CD4-positive, alpha-beta T cell treated with Interleukin-21 for 1 hour (primary cell): ENCODE results near the gene NPRL2.

Experiments
- DNase-seq: peaks from one replicate; pipeline ENCODE4 v3.0.0-alpha.2; 2020

The NPRL2 gene

DNA sequence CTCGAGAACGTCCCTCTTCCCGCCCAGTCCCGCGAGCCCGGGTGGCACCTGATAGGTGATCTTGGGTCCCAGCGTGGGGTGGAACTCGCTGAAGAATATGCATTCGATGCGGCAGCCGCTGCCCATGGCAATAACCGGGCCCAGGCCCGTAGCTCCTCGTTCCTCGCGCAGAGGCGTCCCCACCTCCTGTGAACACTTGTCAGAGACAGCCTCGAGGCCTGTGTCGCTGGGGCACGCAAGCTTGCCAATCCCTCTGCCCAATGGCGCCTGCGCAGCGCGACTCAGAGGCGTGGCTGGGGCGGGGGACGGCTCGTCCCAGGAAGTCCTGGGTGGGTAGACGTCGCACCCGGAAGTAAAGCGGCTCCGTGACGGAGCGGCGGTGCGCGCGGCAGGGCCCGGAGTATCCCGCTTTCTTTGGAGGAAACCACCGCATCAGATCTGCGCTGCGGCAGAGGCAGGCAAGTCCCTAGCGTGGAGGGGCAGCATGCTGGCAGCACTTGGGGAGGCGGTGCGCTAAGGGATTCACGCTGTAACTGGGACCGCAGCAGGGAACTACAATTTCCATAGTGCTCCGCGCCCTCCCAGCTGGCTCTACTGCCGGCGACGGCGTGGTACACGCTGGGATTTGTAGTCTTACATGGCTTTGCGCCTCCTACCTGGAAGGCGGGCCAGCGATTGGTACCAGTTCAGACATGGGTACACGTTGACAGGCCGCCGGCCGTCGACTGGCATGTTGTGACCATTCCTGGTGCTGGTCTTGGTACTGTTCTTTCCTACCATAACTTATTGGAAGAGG lies at the start of gene NPRL2, which contains the start of gene CYB561D2:
Gene NPRL2 (minus strand): TSS at position 249 of the 796 bp plus-strand sequence. CDS start 123 bp downstream, at position 126.
Gene CYB561D2 (plus strand): TSS at position 336 of the 796 bp plus-strand sequence. CDS start 572 bp downstream, outside the sequence.
- peak; percentile 99 for DNase-seq

DNA sequence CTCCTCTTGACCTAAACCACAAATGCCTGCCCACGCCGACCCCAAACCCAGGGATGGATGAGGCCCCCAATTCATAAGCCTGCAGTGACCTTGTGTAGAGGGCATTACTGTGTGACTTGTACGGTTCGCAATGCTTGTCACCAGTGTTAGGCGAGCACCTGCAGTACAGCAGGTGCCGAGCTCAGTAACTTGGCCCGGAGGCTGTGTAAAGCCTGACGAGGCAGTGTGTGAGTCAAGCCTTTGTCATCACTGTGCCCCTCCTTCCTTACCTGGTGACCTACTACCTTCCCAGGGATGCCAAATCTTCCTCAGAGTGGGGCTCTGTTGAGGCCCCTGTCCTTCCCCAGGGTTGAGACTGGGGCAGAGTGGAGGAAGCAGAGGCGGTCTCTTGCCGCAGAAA lies 45.9 kb upstream of the NPRL2 start:
- DNase-seq = no peak

DNA sequence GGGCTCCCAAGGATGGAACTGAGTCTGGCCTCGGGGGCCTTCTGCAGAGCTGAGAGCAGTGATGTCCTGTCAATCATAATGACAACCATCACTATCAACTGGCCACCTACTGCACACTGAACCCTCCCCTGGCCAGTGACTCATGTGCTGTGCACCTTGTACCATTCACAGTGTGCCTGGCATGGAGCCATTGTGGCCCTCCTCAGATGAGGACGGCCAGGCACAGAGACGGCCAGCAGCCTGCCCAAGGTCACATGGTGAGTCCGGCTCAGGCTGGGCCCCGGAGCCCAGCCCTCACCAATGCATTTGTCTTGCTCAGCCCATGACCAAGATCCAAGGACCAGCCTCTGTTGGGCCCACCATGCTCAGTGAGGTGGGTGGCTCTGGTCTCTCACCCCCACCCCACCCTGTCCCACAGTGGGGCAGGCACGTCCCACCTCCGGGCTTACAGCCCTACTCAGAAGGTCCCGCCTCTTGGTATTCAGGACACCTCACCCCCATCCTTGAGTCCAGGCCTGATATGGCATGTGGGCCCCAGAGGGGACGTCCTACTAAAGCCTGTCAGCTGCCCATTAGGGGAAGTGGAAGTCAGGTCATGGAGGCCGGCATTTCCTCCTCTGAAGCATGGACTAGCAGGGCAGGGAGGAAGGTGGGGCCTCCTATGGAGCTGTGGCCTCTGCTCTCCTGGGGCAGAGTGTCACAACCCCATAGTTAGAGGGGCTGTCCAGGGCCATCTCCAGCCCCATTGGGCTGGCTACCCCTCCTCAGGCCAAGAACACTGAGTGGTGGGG lies 44.7 kb upstream of the NPRL2 start:
- DNase-seq = no peak

DNA sequence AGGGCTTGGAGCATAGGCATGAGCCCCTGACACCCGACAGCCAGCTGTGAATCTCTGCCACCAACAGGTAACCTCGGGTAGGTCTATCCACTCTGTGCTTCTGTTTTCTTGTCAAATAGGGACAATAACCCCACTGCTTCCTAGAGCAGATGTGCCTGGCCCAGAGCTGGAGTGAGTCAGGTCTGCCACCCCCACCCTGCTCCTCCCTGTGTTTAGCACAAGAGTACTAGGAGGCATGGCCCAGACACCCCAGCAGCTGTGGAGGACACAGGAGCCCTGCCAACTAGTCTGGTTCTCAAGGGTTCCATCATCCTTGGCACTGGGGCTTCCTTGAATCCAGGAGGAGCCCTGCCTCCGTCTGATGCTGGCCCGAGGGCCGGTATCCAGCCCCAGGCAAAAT lies 42.5 kb upstream of the NPRL2 start:
- DNase-seq = no peak

DNA sequence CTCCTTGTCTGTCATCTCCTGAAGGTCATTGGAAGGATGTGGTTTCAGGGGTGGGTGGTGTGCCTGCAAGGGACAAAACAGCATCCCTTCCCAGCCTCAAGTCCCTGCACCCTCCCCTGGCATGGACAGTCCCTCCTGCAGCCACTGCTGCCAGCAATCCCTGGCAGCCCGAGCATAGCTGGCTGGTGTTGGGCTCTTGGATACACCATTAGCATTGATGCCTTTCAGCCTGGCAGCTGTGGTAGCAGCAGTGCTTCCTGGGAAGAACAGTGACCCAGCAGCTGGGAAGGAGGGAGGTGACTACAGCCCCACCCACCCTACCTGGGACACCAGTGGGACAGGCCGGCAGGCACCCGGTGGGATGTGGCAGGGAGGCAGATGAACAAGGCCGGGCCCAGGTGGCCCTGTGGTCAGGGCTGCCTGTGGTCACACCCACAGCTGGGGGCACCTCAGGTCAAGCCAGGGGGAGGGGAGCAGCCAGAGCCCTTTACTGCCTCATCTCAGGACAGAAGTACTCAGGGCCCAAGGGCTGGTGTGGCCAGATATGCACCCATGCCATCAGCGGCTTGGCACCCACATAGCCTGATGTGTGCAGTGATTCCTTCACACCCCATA lies 41.6 kb upstream of the NPRL2 start:
- DNase-seq = no peak

DNA sequence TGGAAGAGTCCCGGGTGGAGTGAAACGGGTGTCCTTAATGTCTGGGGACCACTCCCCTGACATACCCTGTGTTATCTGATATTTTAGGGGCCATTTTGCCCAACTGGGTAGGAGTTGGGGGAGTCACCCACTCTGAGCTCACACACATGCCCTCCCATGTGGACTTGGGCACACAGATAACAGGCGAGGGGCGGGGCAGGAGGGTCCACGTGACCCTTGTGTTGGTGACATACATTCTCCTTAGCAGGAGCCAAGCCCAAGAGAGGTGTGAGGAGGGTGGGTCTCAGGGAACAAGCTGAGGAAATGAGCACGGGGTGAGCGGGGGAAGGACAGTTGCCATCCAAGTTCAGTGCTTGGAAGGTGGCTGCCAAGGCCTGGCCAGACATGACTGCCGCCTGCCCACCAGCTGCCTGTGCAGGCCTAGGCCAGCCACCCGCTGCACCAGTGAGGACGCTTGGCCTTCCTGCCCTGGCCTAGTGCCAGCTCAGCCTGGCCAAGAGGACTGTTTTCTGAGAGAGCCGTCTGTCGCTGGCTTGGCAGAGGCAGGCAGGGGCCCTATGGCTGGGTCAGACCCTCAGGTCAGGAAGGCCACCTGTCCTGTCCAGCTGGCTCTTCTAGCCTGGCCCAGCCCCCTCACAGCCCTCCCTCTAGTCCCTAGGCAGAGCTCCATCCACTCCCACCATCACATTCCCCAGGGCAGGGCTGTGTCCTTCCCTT lies 40.1 kb upstream of the NPRL2 start:
- no peak for DNase-seq

DNA sequence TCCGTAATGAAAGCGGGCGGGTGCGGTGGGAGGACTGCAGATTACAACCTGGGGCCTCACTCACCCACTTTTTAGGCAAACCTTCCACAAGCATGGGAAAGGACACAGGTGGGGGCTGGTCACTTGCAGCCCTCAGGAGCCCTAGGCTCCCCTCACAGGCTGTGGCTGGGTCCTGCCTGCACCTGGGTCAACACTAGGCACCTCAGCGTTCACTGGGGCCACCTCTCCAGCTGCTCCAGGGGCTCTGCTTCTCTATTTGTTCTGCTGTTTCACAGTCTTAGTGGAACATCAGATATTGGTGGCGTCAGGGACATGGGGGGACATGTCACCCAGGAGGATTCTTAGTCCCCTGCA lies 38.8 kb upstream of the NPRL2 start:
- DNase-seq = no peak

DNA sequence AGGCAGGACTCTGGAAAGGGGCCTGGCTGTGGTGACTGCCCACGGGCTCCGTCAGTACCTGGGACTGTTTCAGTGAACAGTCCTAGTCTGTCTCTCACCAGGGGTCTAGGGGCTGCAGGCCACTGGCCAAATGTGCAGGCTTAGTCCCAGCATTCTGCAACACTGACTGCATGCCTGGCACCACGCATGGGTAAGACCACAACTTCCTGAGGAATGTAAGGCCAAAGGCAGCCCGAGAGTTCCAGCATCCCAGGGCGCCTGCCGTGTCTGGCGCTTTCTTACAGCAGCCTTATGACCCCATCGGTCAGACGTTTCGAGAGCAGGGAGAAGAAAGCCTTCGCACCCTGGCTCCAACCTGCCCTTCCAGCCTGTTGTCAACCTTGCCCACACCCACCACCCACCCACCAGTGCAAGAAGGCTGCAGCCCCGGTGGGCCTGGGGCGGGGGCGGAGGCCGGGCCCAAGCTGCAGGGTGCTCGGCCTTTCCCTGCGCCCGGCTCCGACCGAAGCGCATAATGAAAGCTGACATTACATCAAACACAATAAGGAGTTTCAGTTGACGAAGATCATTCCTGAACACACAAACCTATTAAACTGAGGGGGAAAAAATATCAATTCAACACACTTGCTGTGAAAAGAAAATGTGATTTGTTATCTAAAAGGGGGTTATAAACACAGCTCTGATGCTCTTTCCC lies 38.3 kb upstream of the NPRL2 start:
- no peak for DNase-seq

DNA sequence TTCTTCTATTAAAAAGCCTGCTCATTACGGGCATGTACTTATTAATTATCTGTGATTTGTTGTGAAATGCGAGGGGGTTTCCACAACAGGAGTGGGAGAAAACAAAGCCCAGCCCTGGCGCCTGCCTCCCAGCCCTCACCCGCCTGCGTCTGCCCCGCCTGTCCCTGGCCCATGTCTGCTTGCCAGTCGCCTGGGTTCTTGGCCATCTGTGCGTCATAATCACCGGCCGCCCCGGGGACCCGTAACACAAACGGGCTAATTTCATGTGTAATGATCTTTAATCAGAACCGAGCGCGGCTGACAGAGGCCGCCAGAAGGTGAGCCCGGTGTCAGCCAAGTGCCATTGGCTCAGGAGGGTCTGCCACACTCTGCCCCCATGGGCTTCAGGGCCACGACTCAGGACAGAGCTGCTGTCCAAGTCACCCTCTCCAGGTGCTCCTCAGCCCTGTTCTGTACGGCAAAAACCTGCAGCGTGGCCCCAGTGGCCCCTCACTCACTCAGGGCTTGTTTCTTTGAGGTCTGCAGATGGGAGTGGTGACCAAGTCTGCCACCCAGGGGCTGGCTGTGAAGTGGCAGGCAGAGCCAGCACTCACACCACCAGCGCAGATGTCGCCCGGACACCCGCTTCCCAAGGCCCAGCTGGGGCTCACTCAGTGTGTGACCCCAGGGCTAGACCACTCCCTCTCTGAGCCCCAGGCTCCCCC lies 37.6 kb upstream of the NPRL2 start:
- DNase-seq = no peak

DNA sequence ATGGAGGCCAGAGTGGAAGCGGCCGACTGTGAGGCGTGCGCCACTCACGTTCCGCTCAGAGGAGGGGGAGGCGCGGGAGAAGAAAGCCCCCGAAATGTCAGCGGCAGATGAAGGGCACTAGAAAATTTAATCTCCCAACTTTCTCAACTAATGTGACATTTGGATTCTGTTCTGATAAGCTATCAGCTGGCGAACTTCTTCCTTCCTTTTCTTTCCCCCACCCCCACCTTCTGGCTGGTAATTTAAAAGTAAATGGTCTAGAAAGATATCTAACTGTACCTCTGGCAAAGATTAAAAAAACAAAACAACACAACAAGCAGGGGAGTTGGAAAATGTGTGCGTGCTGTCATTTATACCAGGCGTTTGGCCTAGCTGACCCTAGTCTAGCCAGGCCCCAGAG lies 35.2 kb upstream of the NPRL2 start:
- DNase-seq = no peak

DNA sequence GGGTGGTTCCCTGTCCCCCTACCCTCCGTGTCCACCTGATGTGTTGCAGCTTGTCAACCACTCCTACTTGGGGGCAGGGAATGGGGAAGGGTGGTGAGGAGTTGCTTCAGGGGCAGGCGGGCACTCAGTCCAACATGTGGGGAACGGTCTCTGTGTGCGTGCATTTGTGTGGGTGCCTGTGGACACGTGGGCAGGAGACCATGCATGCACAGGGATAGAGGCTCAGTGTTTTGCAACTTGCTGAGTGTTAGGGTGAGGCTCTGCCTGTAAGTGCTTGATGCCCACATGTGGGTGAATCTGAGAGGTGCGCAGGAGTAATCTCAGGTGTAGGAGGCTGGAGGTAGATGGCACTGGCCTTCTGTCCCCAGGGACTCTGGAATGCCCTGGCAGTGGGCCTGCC lies 33.2 kb upstream of the NPRL2 start:
- DNase-seq = no peak

DNA sequence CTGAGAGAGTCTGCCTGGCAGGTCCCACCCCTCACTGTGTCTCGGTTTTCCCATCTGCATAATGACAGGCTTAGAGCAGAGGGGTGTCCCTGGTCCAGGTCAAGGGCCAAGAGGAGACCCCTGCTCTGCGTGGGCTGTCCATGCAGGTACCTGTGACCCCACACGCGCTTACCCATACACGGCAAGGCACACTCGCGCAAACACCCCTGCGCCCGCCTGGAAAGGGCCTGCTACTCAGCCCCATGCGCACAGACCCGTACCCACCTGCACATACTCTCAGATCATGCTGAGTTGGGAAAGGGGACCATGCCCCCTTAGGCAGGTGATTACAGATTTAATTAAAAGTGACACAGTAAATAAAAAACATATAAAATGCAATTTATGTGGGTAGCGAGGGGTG lies 32.1 kb upstream of the NPRL2 start:
- no peak for DNase-seq

DNA sequence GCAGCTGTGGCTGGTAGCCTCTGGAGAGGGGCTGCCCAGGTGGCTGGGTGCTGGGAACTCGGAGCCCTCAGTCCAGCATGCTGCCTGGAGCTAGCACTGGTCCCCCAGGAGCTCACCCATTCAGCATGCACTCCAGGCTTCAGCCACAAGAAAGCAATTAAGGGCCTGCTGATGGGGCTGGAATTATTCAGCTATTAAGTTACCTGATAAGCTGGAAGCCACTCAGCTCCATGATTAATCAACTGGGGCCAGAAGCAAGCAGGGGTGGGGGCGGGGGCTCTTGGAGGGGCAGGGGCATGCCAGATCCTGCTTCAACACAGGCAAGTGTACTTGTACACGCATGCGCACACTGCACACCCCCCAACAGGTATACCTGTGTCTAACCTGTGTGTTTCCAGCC lies 30.8 kb upstream of the NPRL2 start:
- DNase-seq = no peak

DNA sequence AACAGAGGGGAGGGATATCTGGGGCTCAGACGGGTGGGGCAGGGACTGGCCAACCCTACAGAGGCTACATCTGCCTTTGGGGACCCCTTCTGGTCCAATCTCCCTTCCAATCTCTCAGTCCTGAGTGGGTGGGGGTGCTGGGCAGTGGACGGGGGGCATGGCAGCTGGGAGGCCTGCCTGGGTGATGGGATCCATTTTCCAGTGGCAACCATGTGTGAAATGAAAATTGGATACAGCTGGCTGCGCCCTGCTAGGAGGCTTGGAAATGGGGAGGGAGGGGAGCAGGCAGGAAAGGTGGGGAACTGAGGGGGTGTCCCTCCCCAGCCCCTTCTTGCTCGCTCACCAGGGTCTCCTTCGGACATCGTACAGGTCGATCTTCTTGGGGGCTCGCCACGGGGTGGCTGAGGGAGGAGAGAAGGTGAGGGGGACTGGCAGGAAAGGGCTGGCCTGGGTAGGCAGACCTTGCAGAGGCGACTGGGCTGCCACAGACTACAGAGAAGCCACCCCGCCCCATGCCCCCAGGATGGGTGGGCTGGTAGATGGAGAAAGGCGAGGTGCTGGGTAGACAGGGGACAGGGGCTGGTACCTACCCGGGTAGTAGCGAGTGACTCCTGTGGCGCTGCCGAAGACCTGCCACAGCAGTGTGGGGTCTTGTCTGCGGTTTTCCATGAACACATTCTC lies 30.0 kb upstream of the NPRL2 start:
- DNase-seq = no peak

DNA sequence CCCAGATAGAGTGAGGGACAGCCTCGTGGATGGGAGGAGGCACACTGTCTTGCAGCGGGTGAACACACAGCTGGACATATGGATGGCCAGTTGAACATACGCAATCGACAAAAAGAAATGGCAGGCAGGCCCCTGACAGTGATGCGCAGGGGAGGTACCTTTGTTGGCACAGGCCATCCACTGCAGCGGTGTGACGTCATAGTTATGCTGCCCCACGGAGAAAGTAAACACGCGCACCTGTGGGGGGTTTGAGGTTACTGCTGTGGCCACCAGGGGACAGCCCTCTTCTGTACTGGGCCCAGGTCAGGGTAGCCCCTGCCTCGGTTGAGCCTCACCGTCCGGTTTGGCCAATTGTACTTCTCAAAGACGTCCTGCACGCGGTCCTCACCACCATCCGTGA lies 28.2 kb upstream of the NPRL2 start:
- DNase-seq = no peak

DNA sequence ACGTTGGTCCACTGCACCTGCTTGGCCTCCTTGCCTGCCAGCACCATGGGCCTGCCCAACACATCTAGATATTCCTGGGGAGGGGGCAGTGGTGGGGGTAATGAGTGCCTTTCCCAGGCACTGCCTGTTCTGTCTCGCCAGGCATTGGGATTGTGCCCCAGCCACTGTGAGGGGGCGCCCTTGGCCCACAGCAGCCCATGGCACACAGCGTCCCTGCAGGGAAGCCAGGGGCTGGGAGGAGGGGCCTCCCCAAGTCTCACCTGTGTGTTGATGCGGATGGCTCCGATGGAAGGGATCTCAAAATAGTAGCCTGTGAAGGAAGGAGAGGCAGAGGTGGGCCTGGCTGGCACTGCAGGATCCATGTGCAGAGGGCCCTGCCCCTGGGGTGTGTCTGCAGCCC lies 27.4 kb upstream of the NPRL2 start:
- no peak for DNase-seq

DNA sequence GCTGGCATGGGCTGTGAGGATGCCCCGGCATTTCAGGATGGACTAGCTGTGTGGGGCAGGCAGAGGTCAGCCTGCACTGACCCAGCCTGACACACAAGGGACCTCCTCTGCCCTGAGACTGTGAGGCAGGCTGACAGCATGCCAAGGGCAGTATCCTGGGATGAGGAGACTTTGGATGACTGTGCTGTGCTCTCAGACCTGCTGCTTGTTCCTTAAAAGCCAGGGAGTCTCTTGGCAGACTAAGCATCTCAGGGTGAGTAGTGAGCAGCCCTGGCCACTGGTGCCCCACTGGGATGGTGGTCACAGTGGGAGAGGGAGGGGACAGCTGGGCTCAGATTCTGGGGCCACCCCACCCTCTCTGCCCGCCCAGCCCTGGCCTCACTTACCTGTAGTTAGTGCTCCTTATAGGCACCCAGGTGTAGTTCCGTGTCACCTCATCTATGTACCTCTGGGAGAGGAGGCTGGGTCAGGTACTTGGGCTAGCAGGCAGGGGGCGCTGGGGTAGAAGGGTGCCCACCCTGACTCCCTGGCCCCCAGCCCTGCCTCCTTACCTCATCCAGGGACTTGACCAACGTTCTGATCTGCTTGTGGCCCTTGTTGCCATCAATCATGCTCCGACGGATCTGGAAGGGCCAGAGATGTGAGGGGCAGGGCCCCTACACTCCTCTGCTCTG lies 24.8 kb upstream of the NPRL2 start:
- no peak for DNase-seq

DNA sequence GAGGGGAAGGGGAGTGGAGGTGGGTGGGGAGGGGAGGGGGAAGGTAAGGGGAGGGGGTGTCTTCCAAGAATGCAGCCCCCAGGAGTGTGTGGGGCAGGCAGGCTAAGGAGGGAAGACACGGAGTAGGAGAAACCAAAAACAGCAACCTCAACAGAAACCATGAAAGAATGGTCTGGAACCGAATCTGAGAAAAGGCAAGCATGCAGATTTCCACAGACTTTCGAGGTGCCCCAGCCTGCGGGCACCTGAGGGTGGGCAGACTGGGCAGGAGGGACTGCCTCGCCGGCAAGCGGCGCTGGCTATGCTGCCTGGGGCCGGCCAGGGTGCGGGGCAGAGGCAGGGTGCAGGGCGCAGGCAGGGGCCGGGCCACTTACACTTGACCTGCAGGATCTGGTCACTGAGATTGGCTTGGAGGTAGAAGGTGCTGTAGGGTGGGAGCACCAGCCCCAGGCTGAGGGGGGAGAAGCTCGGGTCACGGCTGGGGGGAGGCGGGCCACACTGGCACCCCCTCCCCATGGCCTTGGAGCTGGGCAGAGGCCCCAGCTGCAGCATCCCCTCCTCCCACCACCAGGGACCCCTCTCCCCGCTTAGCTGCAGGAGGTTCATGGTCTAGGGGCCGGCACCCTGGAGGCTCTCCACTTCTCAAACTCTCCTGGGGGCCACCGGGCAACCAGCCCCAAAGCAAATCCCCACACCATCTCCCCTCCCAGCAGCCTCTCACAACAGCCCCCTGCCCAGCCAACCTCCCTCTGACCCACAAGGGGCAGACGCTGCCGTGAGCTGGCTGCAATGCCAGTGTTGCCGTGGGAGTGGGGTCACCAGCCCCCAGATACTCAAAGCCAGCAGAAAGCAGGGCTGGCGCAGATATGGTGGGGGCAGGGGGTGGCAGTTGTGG lies 24.0 kb upstream of the NPRL2 start:
- no peak for DNase-seq
